HG03342 (cell line): Measurements from ENCODE around the gene MVD.
A peak's percentile ranks its signal among the peaks of the same experiment; 100 is the strongest.

Experiments used
- ATAC-seq: cut with Tn5 transposase; IDR thresholded peaks from one replicate; pipeline ENCODE4 v1.9.1; 2021; ENCODE audit warnings: mild to moderate bottlenecking, moderate library complexity; ENCODE audit not compliant: unreplicated experiment

Gene MVD

DNA sequence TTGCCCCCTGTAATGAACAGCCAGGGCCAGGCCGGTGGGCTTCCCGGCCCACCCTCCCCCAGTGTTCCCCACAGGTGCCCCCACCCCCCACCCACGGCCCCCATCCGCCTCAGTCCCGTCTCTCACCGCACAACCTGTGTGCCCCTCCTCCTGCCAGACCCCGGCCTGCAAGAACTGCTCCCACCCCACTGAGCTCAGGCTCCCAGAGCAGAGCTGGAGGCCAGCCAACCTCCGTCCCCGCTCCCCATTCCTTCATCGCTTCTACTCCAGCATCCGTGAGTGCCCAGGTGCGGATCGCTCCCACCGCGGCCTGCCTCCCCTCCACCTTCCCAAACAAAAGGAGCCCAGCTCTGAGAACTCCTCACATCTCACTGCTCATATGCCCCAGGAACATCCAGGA, 4.2 kb downstream of the MVD start:
- ATAC-seq = no peak

- ATAC-seq = no peak
Measured at GRCh38 chr16:88657371-88657770, 5.5 kb downstream of the MVD start.

- no peak for ATAC-seq
Measured at GRCh38 chr16:88656291-88656980, 6.5 kb downstream of the MVD start.

DNA sequence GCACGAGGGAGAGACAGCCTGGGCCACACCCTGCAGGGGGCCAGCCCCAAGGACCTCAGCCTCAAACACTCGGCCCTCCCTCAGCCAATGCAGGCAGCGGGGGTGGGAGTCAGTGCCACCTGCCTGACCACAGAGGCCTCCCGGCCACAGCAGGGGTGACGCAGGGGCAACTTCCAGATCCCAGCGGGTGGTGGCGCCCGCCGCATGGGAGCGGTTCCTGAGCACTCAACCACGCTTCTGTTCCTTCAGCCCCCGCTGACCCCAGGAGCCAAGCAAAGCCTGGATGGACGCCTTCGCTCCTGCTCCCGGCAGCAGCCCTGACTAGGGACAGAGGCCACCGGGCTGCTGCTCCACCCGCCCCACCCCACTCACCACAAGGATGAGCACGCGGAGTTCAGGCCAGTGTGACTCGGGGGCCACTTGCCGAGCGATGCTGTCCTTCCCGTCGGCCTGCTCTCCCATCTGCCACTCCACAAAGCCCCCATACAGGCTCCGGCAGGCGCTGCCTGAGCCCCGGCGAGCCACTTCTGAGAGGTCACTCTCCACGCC, 7.1 kb downstream of the MVD start:
- no peak for ATAC-seq

GRCh38 chr16:88655053-88655732, 7.7 kb downstream of the MVD start:
- no peak for ATAC-seq

- no peak for ATAC-seq
Measured at GRCh38 chr16:88654363-88655052, 8.4 kb downstream of the MVD start.

DNA sequence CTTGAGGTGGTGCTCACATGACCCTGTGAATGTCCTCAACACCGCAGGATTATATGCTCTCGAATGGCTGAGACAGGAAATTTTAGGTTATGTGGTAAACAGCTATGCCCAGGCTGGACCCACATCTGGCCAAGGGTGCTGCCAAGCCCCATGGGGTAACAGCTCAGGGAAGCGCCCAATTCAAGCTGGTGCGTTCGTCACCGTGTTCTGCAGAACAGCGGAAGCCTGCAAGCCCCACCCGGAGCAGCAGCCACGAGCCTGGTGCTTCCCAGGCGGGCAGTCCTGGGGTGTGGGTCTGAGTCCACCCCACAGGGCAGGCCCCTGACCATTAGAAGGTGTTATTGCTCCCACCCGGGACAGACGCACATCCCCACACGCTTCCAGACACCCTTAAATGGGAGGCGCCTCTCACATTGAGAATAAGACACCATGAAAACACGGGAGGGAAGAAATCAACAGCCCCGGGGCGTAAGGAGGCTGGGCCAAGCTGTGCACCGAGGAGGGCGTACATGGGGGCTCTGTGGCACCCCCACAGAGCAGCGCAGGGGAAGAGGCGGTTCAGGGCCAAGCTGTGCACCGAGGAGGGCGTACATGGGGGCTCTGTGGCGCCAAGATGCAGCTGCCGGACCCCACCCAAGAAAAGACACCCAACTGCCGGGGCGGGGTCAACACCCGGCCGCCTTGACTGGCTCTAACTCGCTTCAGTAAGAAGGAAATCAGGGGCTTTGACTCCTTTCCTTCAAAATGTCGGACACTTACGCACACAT, 9.1 kb downstream of the MVD start:
- no peak for ATAC-seq

- no peak for ATAC-seq
Measured at GRCh38 chr16:88653101-88653500, 9.8 kb downstream of the MVD start.

GRCh38 chr16:88652762-88653063, 10.2 kb downstream of the MVD start:
- no peak for ATAC-seq

GRCh38 chr16:88651989-88652761, 10.7 kb downstream of the MVD start:
- no peak for ATAC-seq

DNA sequence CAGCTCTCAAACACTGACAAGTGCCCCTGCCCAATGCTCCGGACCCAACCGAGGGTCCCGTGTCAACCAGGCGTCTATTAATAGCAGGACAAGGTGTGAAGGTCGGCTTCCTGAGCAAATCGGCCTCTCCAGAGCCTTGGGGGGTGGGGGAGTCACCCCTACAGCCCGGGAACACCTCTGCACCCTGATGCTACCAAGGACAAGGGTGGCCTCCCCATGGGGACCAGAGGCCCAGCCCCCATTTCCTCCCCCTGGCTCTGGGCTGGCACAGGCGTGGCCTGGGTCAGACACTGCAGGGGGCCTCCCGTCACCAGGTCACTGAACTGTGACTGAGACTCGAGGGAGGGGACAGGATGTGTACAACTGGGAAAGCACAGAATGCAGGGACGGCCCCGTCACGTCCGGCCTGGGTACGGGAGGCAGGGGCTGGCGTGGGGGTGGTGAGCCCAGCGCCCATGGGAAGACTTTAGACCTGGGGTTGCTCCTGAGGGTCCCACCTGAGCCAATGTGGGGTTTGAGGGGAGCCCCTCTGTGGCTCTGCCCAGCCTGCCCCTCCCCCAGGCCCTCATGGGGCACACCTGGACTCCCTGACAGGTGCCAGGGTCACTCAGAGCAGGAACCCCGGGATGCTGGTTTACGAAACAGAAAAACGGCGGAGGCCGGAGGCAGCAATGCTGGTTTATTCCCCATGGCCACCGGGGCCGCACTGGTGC, 11.5 kb downstream of the MVD start:
- peak; percentile 79 for ATAC-seq

- ATAC-seq = peak; percentile 66
Measured at GRCh38 chr16:88650749-88651275, 12.1 kb downstream of the MVD start, which contains the start of gene CYBA. TSS of gene CYBA (minus strand) at chr16:88651053. CDS start at chr16:88651013, 40 bp downstream.

- ATAC-seq = peak; percentile 11
Measured at GRCh38 chr16:88649924-88650748, 12.8 kb downstream of the MVD start.

- no peak for ATAC-seq
Measured at GRCh38 chr16:88649195-88649923, 13.5 kb downstream of the MVD start.

DNA sequence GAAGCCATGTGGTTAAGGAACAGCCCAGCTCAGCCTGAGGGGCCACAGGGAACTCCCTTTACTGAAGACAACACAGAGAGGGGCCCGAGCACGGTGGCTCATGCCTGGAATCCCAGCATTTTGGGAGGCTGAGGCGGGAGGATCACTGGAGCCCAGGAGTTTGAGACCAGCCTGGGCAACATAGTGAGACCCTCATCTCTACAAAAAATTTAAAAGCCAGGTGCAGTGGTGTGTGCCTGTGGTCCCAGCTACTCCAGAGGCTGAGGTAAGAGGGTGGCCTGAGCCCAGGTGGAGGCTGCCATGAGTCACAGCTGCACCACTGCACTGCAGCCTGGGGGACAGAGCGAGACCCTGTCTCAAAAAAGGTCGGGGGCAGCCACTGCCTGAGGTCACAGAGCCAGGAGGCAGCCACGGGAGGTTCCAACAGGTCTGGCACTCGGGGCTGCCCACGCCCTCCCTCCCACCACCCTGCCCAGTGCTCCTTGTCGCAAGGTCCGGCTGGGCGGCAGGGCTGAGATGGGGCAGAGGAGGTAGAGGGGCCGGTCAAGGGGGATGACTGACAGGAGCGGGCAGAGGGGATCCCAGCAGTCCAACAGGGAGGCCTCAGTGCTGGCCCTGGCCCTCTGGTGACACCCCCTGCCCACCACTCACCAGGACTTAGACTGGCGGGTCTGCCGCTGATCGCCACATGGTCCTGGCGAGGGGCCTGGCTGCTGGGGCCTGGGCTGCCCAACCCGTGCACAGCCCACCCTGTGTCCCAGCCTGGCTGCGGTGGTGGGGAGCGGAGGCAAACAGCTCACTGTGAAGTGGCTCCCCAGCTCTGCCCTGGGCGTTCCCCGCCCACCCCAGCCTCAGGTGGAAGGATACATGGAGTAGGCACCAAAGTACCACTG, 15.5 kb downstream of the MVD start:
- ATAC-seq = no peak

GRCh38 chr16:88646345-88647034, 16.4 kb downstream of the MVD start:
- ATAC-seq = no peak
